ENCODE results near the gene CTNND2. TPM values are rescaled to one million over a fixed set of nuclear protein-coding genes. Genes with fewer than 3 reads are reported as not detected.

CTNND2 gene
- total and polyA plus RNA-seq, 10 of the 15 experiments (the other 5 are each of a cell fraction or from before 2014, with no cell fraction given), result 0.02 to 0.16 (median 0.04) TPM; not detected in 7

DNA sequence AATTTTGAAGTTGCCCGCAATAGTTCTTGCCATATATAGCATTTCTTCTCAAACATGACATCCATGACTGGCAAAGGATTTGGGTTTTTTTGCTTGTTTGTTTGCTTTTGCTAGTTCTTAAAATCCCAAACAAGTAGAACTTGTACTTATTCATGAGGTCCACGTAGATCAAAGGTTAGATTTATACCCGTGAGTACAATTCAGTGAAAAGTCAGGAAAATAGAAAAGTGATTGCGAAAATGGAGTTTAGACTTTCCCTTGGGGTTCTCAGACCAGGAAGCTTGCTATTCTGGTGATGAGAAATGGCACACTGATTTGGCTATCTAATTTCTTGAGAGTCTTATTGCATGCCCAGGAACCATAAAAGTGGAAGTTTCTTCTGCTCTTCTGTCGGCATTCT is 304.7 kb downstream of the CTNND2 start:
- 29% methylated on average over 5 of the region's 5 CpGs for WGBS (ENCODE audit: insufficient coverage, insufficient replicate concordance, low lambda C conversion rate, missing lambda C conversion rate)
- Histone ChIP-seq H3K4me3 (no peak overlapping the region), H2AFZ (ENCODE audit: control insufficient read depth, low read depth, low read length) (no peak overlapping the region), H3K4me2 (ENCODE audit: control insufficient read depth, insufficient read depth) (no peak overlapping the region), H3K9me3 (replicated peaks; ENCODE audit: control insufficient read depth, insufficient read depth, low read length) (no peaks in the 10 kb centered on the region), H4K20me1 (ENCODE audit: control insufficient read depth, insufficient read depth) (no peaks in the 10 kb centered on the region), H3K27me3 (replicated peaks in 1 of 2; ENCODE audit: control insufficient read depth in 2 of 2, insufficient read depth in 2 of 2, low read length in 1 of 2) (no peaks in the 10 kb centered on the region), H3K27ac (ENCODE audit: control insufficient read depth, insufficient read depth) (no peak overlapping the region), H3K9ac (ENCODE audit: control insufficient read depth, insufficient read depth, low read length) (no peak overlapping the region), H3K79me2 (ENCODE audit: control insufficient read depth, insufficient read depth, low read length) (no peaks in the 10 kb centered on the region), H3K36me3 (ENCODE audit: control insufficient read depth in 2 of 2, insufficient read depth in 2 of 2, low read length in 1 of 2) (no peaks in the 10 kb centered on the region), H3K4me1 (ENCODE audit: control insufficient read depth, insufficient read depth, low read length) (no peaks in the 10 kb centered on the region)
- ChIA-PET SMC1A (ENCODE audit: uncharacterized antibody, unreplicated experiment) (no interaction called here), CTCF (no interaction called here), POLR2A (no interaction called here), RAD21 (ENCODE audit: unreplicated experiment) (no interaction called here)
- no peak for FAIRE-seq
- in situ Hi-C loops (cut with MboI) (no loop called here), intact Hi-C loops (cut with micrococcal nuclease; ENCODE audit: unreplicated experiment) (no loop called here)
- DNase-seq (ENCODE audit: low read depth, low spot score), result no peak
- TF ChIP-seq E2F8 (IDR thresholded peaks at IDR 0.05; ENCODE audit: low read depth, partially characterized antibody) (no peak), WRNIP1 (IDR thresholded peaks at IDR 0.05; ENCODE audit: borderline replicate concordance, low read depth, low read length) (no peak), RAD51 (IDR thresholded peaks at IDR 0.05) (no peak), FOXK2 (IDR thresholded peaks at IDR 0.05) (no peak), ZNF622 (IDR thresholded peaks at IDR 0.05) (no peak), TAF1 (IDR thresholded peaks at IDR 0.05; ENCODE audit: borderline replicate concordance, low read depth, low read length) (no peak), BHLHE40 (IDR thresholded peaks at IDR 0.05; ENCODE audit: borderline replicate concordance in 1 of 2, low read depth in 2 of 2, low read length in 1 of 2) (no peak), TBL1XR1 (IDR thresholded peaks at IDR 0.05; ENCODE audit: low read depth, low read length) (no peak), MYB (IDR thresholded peaks at IDR 0.05; ENCODE audit: borderline replicate concordance, low read depth, low read length) (no peak), TCF7 (IDR thresholded peaks at IDR 0.05; ENCODE audit: borderline replicate concordance) (no peak), KLF5 (IDR thresholded peaks at IDR 0.05; ENCODE audit: partially characterized antibody) (no peak), MXI1 (IDR thresholded peaks at IDR 0.05; ENCODE audit: low read depth, low read length) (no peak), NFXL1 (IDR thresholded peaks at IDR 0.05; ENCODE audit: borderline replicate concordance) (no peak), SRF (IDR thresholded peaks at IDR 0.05; ENCODE audit: low read depth in 2 of 2, low read length in 2 of 2) (no peak), RUNX3 (IDR thresholded peaks at IDR 0.05; ENCODE audit: low read length) (no peak), ZZZ3 (IDR thresholded peaks at IDR 0.05; ENCODE audit: control insufficient read depth, insufficient read length, low read depth) (no peak)
- TF ChIP-seq, protein P1, sequence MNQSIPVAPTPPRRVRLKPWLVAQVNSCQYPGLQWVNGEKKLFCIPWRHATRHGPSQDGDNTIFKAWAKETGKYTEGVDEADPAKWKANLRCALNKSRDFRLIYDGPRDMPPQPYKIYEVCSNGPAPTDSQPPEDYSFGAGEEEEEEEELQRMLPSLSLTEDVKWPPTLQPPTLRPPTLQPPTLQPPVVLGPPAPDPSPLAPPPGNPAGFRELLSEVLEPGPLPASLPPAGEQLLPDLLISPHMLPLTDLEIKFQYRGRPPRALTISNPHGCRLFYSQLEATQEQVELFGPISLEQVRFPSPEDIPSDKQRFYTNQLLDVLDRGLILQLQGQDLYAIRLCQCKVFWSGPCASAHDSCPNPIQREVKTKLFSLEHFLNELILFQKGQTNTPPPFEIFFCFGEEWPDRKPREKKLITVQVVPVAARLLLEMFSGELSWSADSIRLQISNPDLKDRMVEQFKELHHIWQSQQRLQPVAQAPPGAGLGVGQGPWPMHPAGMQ (IDR thresholded peaks at IDR 0.05; ENCODE audit: borderline replicate concordance), result no peak
- TF ChIP-seq, protein P2, sequence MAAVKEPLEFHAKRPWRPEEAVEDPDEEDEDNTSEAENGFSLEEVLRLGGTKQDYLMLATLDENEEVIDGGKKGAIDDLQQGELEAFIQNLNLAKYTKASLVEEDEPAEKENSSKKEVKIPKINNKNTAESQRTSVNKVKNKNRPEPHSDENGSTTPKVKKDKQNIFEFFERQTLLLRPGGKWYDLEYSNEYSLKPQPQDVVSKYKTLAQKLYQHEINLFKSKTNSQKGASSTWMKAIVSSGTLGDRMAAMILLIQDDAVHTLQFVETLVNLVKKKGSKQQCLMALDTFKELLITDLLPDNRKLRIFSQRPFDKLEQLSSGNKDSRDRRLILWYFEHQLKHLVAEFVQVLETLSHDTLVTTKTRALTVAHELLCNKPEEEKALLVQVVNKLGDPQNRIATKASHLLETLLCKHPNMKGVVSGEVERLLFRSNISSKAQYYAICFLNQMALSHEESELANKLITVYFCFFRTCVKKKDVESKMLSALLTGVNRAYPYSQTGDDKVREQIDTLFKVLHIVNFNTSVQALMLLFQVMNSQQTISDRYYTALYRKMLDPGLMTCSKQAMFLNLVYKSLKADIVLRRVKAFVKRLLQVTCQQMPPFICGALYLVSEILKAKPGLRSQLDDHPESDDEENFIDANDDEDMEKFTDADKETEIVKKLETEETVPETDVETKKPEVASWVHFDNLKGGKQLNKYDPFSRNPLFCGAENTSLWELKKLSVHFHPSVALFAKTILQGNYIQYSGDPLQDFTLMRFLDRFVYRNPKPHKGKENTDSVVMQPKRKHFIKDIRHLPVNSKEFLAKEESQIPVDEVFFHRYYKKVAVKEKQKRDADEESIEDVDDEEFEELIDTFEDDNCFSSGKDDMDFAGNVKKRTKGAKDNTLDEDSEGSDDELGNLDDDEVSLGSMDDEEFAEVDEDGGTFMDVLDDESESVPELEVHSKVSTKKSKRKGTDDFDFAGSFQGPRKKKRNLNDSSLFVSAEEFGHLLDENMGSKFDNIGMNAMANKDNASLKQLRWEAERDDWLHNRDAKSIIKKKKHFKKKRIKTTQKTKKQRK (IDR thresholded peaks at IDR 0.05; ENCODE audit: low read depth, low read length), result no peak
- ATAC-seq, result no peak
- BruUV-seq (replicated peaks), result no TSS peak

Measured in GM12878 (cell line).